Uterus (tissue), 2 donors: ENCODE data around the gene NCAM1.

Source experiments
- POLR2A ChIP-seq, 2 donors: fragments of 450-650 bp; IDR thresholded peaks; one replicate each; pipeline ENCODE4 v1.6.1; 2016; ENCODE audit warnings: antibody characterized with exemption in 2 of 2, mild to moderate bottlenecking in 1 of 2, moderate library complexity in 1 of 2
- TF ChIP-seq, protein P1 (sequence below), 4 experiments: fragments of 200-600 bp in 2 of 4; fragments of 450-650 bp in 2 of 4; sonication (generic) in 2 of 4; IDR thresholded peaks; one replicate each; pipeline ENCODE4 v1.5.1; 2016 to 2019; ENCODE audit warnings: antibody characterized with exemption in 4 of 4, mild to moderate bottlenecking in 2 of 4, moderate library complexity in 1 of 4

DNA sequence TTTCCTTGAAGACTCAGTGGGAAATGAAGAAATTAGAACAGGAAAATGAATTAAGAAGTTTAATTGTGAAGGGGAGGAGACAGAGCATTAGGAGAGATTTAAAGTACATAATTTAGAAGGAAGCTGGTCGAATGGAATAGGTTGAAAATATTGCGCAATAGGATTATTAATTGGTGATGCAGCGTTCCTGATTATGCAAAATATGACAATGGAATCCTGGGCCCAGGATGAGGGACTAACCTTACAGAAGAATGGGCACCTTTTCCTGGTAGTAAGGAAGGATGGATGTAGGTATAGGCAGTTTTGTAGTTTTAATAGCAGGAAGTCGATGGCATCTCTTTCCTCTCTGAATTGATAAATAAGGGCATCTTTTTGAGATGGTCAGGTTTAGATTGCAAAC lies 360.9 kb downstream of the NCAM1 start:
- TF ChIP-seq, protein P1, sequence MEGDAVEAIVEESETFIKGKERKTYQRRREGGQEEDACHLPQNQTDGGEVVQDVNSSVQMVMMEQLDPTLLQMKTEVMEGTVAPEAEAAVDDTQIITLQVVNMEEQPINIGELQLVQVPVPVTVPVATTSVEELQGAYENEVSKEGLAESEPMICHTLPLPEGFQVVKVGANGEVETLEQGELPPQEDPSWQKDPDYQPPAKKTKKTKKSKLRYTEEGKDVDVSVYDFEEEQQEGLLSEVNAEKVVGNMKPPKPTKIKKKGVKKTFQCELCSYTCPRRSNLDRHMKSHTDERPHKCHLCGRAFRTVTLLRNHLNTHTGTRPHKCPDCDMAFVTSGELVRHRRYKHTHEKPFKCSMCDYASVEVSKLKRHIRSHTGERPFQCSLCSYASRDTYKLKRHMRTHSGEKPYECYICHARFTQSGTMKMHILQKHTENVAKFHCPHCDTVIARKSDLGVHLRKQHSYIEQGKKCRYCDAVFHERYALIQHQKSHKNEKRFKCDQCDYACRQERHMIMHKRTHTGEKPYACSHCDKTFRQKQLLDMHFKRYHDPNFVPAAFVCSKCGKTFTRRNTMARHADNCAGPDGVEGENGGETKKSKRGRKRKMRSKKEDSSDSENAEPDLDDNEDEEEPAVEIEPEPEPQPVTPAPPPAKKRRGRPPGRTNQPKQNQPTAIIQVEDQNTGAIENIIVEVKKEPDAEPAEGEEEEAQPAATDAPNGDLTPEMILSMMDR (IDR thresholded peaks at IDR 0.05), result no peak
- TF ChIP-seq POLR2A (IDR thresholded peaks at IDR 0.05), result no peak
